ENCODE results near the gene ZNF311.

The ZNF311 gene

GRCh38 chr6:29005183-29005885 lies at the start of gene ZNF311:
ZNF311 (minus strand) TSS chr6:29005315; CDS start chr6:29003954, 1,361 bp downstream.
- peaks cover 6% of the 10 kb centered on the region for H3K4me1 ChIP-seq (ENCODE audit: control insufficient read depth, insufficient read depth, low read length, unreplicated experiment)
- H3K79me2 ChIP-seq (ENCODE audit: control insufficient read depth, insufficient read depth, low read length, unreplicated experiment), result no peaks in the 10 kb centered on the region
- peak within 1 kb of the TSS; percentile 87 for H3K4me3 ChIP-seq (ENCODE audit: low read depth, low read length)
- H3K27ac ChIP-seq (ENCODE audit: low read depth, low read length), result no peak within 1 kb of the TSS
- H2AFZ ChIP-seq (ENCODE audit: low read length, unreplicated experiment), result peak within 1 kb of the TSS; percentile 97
- no peaks in the 10 kb centered on the region for H3K27me3 ChIP-seq (ENCODE audit: insufficient read depth, low read length)
- H3K36me3 ChIP-seq (ENCODE audit: insufficient read depth, low read length), result 0 out of 2 replicates have a peak, but pooled peaks cover 4% of the 10 kb centered on the region

DNA sequence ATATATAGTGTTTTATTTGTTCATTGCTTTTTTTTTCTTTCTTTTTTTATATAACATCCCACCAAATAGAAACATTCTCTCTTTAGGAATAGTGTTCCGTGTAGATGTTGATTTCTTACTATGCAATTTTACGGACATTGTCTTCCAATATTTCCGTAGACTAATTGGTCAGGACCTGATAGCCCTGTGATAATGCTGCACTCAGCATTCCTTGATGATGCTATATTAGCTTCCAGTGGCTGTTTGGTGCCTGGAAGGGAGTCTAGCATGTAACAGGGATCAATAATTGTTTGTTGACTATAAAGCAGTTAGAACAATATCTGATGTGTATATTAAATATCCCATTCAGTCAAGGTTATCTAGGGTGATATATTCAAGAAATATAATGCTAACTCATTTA lies 46.6 kb upstream of the ZNF311 start:
- Histone ChIP-seq H2AFZ (ENCODE audit: low read length, unreplicated experiment) (no peak overlapping the region), H3K79me2 (ENCODE audit: control insufficient read depth, insufficient read depth, low read length, unreplicated experiment) (no peaks in the 10 kb centered on the region), H3K27ac (ENCODE audit: low read depth, low read length) (no peak overlapping the region), H3K27me3 (ENCODE audit: insufficient read depth, low read length) (peaks cover 22% of the 10 kb centered on the region), H3K4me3 (ENCODE audit: low read depth, low read length) (no peak overlapping the region), H3K36me3 (ENCODE audit: insufficient read depth, low read length) (no peaks in the 10 kb centered on the region), H3K4me1 (ENCODE audit: control insufficient read depth, insufficient read depth, low read length, unreplicated experiment) (no peaks in the 10 kb centered on the region)

- Histone ChIP-seq H2AFZ (ENCODE audit: low read length, unreplicated experiment) (no peak within 1 kb of the TSS), H3K27ac (ENCODE audit: low read depth, low read length) (no peak within 1 kb of the TSS), H3K4me1 (ENCODE audit: control insufficient read depth, insufficient read depth, low read length, unreplicated experiment) (no peaks in the 10 kb centered on the region), H3K27me3 (ENCODE audit: insufficient read depth, low read length) (peaks cover 56% of the 10 kb centered on the region), H3K36me3 (ENCODE audit: insufficient read depth, low read length) (no peaks in the 10 kb centered on the region), H3K79me2 (ENCODE audit: control insufficient read depth, insufficient read depth, low read length, unreplicated experiment) (no peaks in the 10 kb centered on the region), H3K4me3 (ENCODE audit: low read depth, low read length) (no peak within 1 kb of the TSS)
Observed at GRCh38 chr6:29045075-29045474, 40.0 kb upstream of the ZNF311 start, which contains the start of gene OR2W1. OR2W1 (minus strand) TSS chr6:29045175; CDS start chr6:29045175, 0 bp downstream.

DNA sequence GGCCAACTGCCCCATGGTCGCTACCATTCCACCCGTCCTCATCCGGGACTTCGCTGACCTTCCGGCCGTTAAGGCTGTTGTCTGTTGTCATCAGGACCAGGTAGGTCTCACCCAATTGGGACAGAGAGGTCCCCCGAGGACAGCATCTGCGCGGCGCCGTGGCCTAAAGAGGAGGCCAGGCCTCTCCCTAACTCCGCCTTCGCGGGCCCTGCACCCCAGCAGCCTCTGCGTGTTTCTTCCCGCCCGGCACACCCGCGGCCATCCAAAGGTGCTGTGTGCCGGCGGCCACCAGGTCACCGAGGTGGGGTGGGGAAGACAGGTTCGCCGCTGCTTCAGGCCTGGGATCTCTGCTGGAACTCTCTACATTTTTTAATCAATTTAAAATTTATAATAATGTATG lies 30.8 kb upstream of the ZNF311 start:
- Histone ChIP-seq H3K4me3 (ENCODE audit: low read depth, low read length) (no peak overlapping the region), H3K27ac (ENCODE audit: low read depth, low read length) (no peak overlapping the region), H3K36me3 (ENCODE audit: insufficient read depth, low read length) (no peaks in the 10 kb centered on the region), H3K4me1 (ENCODE audit: control insufficient read depth, insufficient read depth, low read length, unreplicated experiment) (no peaks in the 10 kb centered on the region), H3K79me2 (ENCODE audit: control insufficient read depth, insufficient read depth, low read length, unreplicated experiment) (no peaks in the 10 kb centered on the region), H3K27me3 (ENCODE audit: insufficient read depth, low read length) (peaks cover 32% of the 10 kb centered on the region), H2AFZ (ENCODE audit: low read length, unreplicated experiment) (no peak overlapping the region)

GRCh38 chr6:29028821-29029220 lies 23.7 kb upstream of the ZNF311 start:
- no peaks in the 10 kb centered on the region for H3K36me3 ChIP-seq (ENCODE audit: insufficient read depth, low read length)
- no peaks in the 10 kb centered on the region for H3K79me2 ChIP-seq (ENCODE audit: control insufficient read depth, insufficient read depth, low read length, unreplicated experiment)
- no peaks in the 10 kb centered on the region for H3K4me1 ChIP-seq (ENCODE audit: control insufficient read depth, insufficient read depth, low read length, unreplicated experiment)
- H2AFZ ChIP-seq (ENCODE audit: low read length, unreplicated experiment), result no peak overlapping the region
- peaks cover 66% of the 10 kb centered on the region for H3K27me3 ChIP-seq (ENCODE audit: insufficient read depth, low read length)
- no peak overlapping the region for H3K27ac ChIP-seq (ENCODE audit: low read depth, low read length)
- no peak overlapping the region for H3K4me3 ChIP-seq (ENCODE audit: low read depth, low read length)

GRCh38 chr6:29025927-29026585 lies 20.9 kb upstream of the ZNF311 start:
- no peak overlapping the region for H3K4me3 ChIP-seq (ENCODE audit: low read depth, low read length)
- H3K4me1 ChIP-seq (ENCODE audit: control insufficient read depth, insufficient read depth, low read length, unreplicated experiment), result no peaks in the 10 kb centered on the region
- H3K27me3 ChIP-seq (ENCODE audit: insufficient read depth, low read length), result peaks cover 91% of the 10 kb centered on the region

DNA sequence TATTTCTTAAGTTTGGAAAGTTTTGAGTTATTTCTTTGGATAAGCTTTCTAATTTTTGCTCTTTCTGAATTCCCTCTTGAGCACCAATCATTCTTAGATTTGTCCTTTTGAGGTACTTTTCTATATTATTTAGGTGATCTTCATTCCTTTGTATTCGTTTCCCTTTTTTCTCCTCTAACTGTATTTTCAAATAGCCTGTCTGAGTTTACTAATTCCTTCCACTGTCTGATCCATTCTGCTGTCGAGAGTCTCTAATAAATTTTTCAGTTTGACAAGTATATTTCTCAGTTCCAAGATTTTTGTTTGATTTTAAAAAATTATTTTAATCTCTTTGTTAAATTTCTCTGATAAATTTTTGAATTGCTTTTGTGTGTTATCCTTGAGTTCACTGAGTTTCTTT lies 16.3 kb upstream of the ZNF311 start:
- H2AFZ ChIP-seq (ENCODE audit: low read length, unreplicated experiment), result no peak overlapping the region
- no peaks in the 10 kb centered on the region for H3K36me3 ChIP-seq (ENCODE audit: insufficient read depth, low read length)
- no peaks in the 10 kb centered on the region for H3K4me1 ChIP-seq (ENCODE audit: control insufficient read depth, insufficient read depth, low read length, unreplicated experiment)
- H3K27ac ChIP-seq (ENCODE audit: low read depth, low read length), result no peak overlapping the region
- H3K79me2 ChIP-seq (ENCODE audit: control insufficient read depth, insufficient read depth, low read length, unreplicated experiment), result no peaks in the 10 kb centered on the region
- no peak overlapping the region for H3K4me3 ChIP-seq (ENCODE audit: low read depth, low read length)
- peaks cover 56% of the 10 kb centered on the region for H3K27me3 ChIP-seq (ENCODE audit: insufficient read depth, low read length)

More at GRCh38 chr6:29025927-29026585, 20.9 kb upstream of the ZNF311 start:
- Histone ChIP-seq H3K36me3 (ENCODE audit: insufficient read depth, low read length) (no peaks in the 10 kb centered on the region), H3K27ac (ENCODE audit: low read depth, low read length) (no peak overlapping the region), H3K79me2 (ENCODE audit: control insufficient read depth, insufficient read depth, low read length, unreplicated experiment) (no peaks in the 10 kb centered on the region), H2AFZ (ENCODE audit: low read length, unreplicated experiment) (no peak overlapping the region)

- Histone ChIP-seq H3K27ac (ENCODE audit: low read depth, low read length) (no peak overlapping the region), H3K27me3 (ENCODE audit: insufficient read depth, low read length) (peaks cover 39% of the 10 kb centered on the region), H3K36me3 (ENCODE audit: insufficient read depth, low read length) (no peaks in the 10 kb centered on the region)
Observed at GRCh38 chr6:29019629-29020028, 14.5 kb upstream of the ZNF311 start.

DNA sequence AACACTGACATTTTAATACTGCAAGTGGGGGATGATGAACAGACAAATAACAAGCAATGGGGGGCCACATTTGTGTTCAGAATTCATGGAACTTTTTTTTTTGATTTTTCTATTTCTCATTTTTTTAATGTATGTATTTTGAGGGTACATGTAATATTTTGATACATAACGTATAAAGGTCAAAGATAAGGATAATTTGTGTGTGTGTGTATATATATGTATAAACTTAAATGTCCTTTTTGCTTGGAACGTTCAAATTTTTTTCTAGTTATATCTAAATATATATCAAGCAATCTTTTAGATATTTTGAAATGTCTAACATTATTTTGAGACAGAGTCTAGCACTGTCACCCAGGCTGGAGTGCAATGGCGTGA lies 12.3 kb upstream of the ZNF311 start:
- no peaks in the 10 kb centered on the region for H3K36me3 ChIP-seq (ENCODE audit: insufficient read depth, low read length)
- peaks cover 20% of the 10 kb centered on the region for H3K27me3 ChIP-seq (ENCODE audit: insufficient read depth, low read length)
- no peak overlapping the region for H3K4me3 ChIP-seq (ENCODE audit: low read depth, low read length)
- no peak overlapping the region for H3K27ac ChIP-seq (ENCODE audit: low read depth, low read length)
- H3K4me1 ChIP-seq (ENCODE audit: control insufficient read depth, insufficient read depth, low read length, unreplicated experiment), result peaks cover 14% of the 10 kb centered on the region
- H2AFZ ChIP-seq (ENCODE audit: low read length, unreplicated experiment), result no peak overlapping the region
- H3K79me2 ChIP-seq (ENCODE audit: control insufficient read depth, insufficient read depth, low read length, unreplicated experiment), result no peaks in the 10 kb centered on the region

More at GRCh38 chr6:29019629-29020028, 14.5 kb upstream of the ZNF311 start:
- no peak overlapping the region for H3K4me3 ChIP-seq (ENCODE audit: low read depth, low read length)
- H3K79me2 ChIP-seq (ENCODE audit: control insufficient read depth, insufficient read depth, low read length, unreplicated experiment), result no peaks in the 10 kb centered on the region
- no peak overlapping the region for H2AFZ ChIP-seq (ENCODE audit: low read length, unreplicated experiment)
- H3K4me1 ChIP-seq (ENCODE audit: control insufficient read depth, insufficient read depth, low read length, unreplicated experiment), result peaks cover 3% of the 10 kb centered on the region

DNA sequence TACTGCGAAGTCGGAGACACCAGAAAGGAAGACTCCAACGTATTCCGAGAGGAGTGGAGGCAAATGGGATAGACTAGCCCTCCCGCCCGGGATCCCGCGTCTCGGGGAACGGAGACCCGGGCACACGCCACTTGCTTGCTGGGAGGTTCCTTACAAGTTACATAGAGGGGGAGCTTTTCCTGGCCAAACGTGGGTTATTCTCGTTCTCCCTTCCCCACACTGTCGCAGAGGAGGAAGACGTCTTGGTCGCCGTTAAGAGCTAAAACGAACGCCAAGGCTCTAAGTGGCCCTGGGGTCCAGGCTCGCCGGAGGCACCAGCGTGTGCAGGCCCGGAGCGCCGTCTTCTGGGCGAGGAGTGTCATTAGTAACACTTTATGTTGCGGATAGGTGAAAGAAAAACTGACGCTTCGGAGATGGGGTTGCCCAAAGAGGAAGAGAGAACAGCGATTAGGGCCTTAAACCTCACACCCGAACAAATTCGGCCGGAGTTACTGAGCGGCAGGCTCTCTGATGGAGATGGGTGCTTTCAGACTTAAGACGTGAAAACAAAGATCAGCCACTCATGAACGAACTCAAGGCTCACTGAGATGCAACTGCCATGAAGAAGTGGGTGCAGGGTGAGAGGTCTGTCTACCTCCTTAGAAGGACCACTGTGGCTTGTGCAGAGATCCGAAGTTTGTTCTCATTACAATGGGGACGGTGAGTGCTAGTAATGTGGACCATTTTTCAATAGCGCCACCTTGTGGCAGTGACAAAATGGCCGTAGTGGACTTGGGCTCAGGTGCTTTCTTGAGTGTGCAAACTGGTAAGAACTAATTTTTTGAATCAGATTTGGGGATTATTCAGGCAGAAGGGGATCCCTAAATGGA lies 11.7 kb upstream of the ZNF311 start:
- H3K4me3 ChIP-seq (ENCODE audit: low read depth, low read length), result peak overlapping the region; percentile 86
- peak overlapping the region; percentile 99 for H2AFZ ChIP-seq (ENCODE audit: low read length, unreplicated experiment)
- peaks cover 14% of the 10 kb centered on the region for H3K27me3 ChIP-seq (ENCODE audit: insufficient read depth, low read length)
- no peaks in the 10 kb centered on the region for H3K36me3 ChIP-seq (ENCODE audit: insufficient read depth, low read length)
- no peaks in the 10 kb centered on the region for H3K79me2 ChIP-seq (ENCODE audit: control insufficient read depth, insufficient read depth, low read length, unreplicated experiment)
- H3K27ac ChIP-seq (ENCODE audit: low read depth, low read length), result no peak overlapping the region
- H3K4me1 ChIP-seq (ENCODE audit: control insufficient read depth, insufficient read depth, low read length, unreplicated experiment), result peaks cover 14% of the 10 kb centered on the region
